ENCODE data around the gene DSTN. TPM values are rescaled to one million over a fixed set of nuclear protein-coding genes. Genes with fewer than 3 reads are reported as not detected.

Gene DSTN
- total RNA-seq, 1 donor from 2014 or later: 91.9 TPM

DNA sequence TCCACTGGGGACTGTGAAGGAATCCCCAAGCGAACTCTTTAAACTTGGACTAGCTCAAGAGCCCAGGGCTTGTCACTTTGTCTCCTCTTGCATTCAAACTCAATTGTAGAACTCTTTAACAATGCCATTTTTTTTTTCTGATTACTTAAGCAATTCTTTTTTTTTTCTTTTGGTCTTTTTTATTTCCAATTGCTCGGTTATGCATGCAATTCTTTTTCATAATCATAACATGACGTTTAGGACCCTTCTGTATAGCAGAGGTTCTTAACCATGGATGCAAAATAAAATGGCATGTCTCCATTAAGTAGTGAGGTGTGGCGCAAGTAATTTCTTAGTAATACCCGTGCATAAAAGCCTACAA is 38.2 kb upstream of the DSTN start:
- H3K4me1 Mint-ChIP-seq: peaks cover 28% of the 10 kb centered on the region

DNA sequence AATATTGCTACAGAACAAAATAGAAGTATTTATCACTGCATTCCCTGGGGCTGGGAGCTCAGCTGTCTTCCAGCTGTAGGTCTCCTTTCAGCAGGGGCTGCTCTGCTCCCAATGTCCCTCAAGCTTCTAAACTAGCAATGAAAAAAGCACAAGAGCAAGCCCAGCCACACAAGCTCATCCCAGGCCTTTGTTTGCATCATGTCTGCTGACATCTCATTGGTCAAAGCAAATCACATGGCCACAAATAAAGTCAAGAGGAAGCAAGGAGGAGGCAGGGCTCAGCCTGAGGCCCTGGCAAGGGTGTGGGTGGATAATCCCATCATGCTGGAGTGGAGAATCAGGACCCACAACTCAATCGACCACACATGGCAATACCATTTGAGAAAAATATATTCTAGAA is 36.5 kb upstream of the DSTN start:
- Mint-ChIP-seq H3K27me3 (ENCODE audit: low read depth) (peaks cover 63% of the 10 kb centered on the region), H3K4me1 (peaks cover 31% of the 10 kb centered on the region)

More for the DNA sequence above, 38.2 kb upstream of the DSTN start:
- Mint-ChIP-seq H3K27me3 (ENCODE audit: low read depth) (peaks cover 63% of the 10 kb centered on the region), H3K4me3 (peak overlapping the region; percentile 92), H3K27ac (ENCODE audit: unreplicated experiment) (peak overlapping the region; percentile 97), H3K36me3 (ENCODE audit: low read depth) (no peaks in the 10 kb centered on the region), H3K9me3 (no peaks in the 10 kb centered on the region)
- TF ChIP-seq, protein P1, sequence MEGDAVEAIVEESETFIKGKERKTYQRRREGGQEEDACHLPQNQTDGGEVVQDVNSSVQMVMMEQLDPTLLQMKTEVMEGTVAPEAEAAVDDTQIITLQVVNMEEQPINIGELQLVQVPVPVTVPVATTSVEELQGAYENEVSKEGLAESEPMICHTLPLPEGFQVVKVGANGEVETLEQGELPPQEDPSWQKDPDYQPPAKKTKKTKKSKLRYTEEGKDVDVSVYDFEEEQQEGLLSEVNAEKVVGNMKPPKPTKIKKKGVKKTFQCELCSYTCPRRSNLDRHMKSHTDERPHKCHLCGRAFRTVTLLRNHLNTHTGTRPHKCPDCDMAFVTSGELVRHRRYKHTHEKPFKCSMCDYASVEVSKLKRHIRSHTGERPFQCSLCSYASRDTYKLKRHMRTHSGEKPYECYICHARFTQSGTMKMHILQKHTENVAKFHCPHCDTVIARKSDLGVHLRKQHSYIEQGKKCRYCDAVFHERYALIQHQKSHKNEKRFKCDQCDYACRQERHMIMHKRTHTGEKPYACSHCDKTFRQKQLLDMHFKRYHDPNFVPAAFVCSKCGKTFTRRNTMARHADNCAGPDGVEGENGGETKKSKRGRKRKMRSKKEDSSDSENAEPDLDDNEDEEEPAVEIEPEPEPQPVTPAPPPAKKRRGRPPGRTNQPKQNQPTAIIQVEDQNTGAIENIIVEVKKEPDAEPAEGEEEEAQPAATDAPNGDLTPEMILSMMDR (conservative IDR thresholded peaks at IDR 0.05): no peak
- DNase-seq (ENCODE audit: low read depth, low spot score): no peak

DNA sequence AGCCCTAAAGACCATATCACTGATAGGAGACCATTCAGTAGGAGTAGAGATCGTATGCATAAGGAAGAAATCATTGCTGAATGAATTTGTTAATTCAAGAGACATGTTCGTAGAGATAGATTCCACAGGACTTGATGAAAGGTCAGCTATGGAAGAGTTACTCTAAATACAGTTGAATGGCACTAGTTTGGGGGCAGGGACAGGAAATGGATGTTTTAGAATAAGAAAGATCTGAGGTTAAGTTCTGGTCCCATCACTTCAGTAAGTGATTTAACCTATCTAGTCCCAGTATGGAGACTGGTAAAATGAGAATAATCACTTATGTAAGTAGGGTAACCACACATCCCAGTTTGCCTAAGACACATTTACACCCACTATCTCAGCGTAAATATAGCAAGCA is 35.8 kb upstream of the DSTN start:
- H3K4me3 Mint-ChIP-seq: no peak overlapping the region
- no peak for DNase-seq (ENCODE audit: low read depth, low spot score)
- H3K36me3 Mint-ChIP-seq (ENCODE audit: low read depth): no peaks in the 10 kb centered on the region
- TF ChIP-seq, protein P1 (conservative IDR thresholded peaks at IDR 0.05): no peak
- peaks cover 31% of the 10 kb centered on the region for H3K4me1 Mint-ChIP-seq
- H3K27me3 Mint-ChIP-seq (ENCODE audit: low read depth): peaks cover 61% of the 10 kb centered on the region
- H3K9me3 Mint-ChIP-seq: no peaks in the 10 kb centered on the region
- no peak overlapping the region for H3K27ac Mint-ChIP-seq (ENCODE audit: unreplicated experiment)

More for the DNA sequence above, 36.5 kb upstream of the DSTN start:
- no peaks in the 10 kb centered on the region for H3K9me3 Mint-ChIP-seq
- no peaks in the 10 kb centered on the region for H3K36me3 Mint-ChIP-seq (ENCODE audit: low read depth)
- DNase-seq (ENCODE audit: low read depth, low spot score): peak; percentile 6
- H3K4me3 Mint-ChIP-seq: peak overlapping the region; percentile 54
- no peak overlapping the region for H3K27ac Mint-ChIP-seq (ENCODE audit: unreplicated experiment)
- TF ChIP-seq, protein P1 (conservative IDR thresholded peaks at IDR 0.05): no peak

DNA sequence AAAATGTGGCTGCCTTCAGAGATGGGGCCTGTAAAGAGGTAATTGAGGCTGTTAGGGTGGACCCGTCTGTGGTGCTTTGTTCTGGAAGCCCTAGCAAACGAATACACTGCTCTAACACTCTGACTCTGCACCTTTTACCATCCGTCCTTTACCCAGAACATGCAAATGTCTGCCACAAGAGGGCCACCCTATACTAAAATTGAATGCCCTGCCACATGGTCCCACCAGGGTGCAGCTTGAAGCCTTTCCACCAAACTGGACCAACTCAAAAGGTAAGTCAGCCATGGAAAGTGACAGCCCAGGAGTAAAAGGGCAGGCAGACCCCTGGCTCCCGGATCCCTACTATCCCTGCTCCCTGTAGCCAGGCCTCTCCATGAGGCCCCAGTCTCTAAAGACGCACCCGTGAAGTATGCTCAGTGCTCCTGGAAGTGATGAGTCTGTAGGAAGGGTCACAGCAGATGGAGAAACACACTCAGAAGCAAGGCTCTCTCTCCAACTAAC is 32.9 kb upstream of the DSTN start:
- Mint-ChIP-seq H3K27ac (ENCODE audit: unreplicated experiment) (no peak overlapping the region), H3K36me3 (ENCODE audit: low read depth) (no peaks in the 10 kb centered on the region), H3K4me1 (peaks cover 18% of the 10 kb centered on the region), H3K4me3 (peak overlapping the region; percentile 18), H3K9me3 (no peaks in the 10 kb centered on the region), H3K27me3 (ENCODE audit: low read depth) (peaks cover 58% of the 10 kb centered on the region)
- TF ChIP-seq, protein P1 (conservative IDR thresholded peaks at IDR 0.05): peak; percentile 90
- DNase-seq (ENCODE audit: low read depth, low spot score): peak; percentile 56

DNA sequence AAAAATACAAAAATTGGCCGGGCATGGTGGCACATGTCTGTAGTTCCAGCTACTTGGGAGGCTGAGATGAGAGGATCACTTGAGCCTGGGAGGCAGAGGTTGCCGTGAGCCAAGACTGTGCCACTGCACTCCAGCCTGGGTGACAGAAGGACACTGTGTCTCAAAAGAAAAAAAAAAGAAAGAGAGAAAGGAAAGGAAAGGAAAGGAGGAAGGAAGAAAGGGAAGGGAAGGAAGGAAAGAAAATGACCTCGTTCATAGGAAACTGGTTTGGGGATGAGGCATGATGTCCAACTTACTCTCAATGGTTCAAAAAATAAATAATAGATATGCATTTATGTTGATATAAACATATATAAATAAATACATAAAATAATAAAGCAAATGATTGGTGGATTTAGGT is 31.9 kb upstream of the DSTN start:
- Mint-ChIP-seq H3K27ac (ENCODE audit: unreplicated experiment) (no peak overlapping the region), H3K4me3 (no peak overlapping the region), H3K27me3 (ENCODE audit: low read depth) (peaks cover 66% of the 10 kb centered on the region), H3K9me3 (no peaks in the 10 kb centered on the region), H3K36me3 (ENCODE audit: low read depth) (no peaks in the 10 kb centered on the region), H3K4me1 (peaks cover 19% of the 10 kb centered on the region)
- TF ChIP-seq, protein P1 (conservative IDR thresholded peaks at IDR 0.05): no peak
- DNase-seq (ENCODE audit: low read depth, low spot score): no peak
